ENCODE measurements around the gene SQSTM1. TPM values are rescaled to one million over a fixed set of nuclear protein-coding genes. Genes with fewer than 3 reads are reported as not detected.

SQSTM1 gene
- total RNA-seq, 1 experiment from 2014 or later, result 653 TPM

Small RNAs within 50 kb of the gene (small RNA-seq; reads per million reads assigned to genes)
- 0 to 0.14 reads per million in 2 experiments for gene MIR1229
- gene RF00019, result 0 reads per million in 2 experiments

Other genes with a start within 250 kb of the SQSTM1 start
- gene HNRNPH1, start 197.2 kb upstream of the SQSTM1 start, total RNA-seq (2014; rRNA removed; shearing (Covaris generic)), result 249 and 270 TPM in 2 replicates
- gene CBY3, start 139.9 kb upstream of the SQSTM1 start, total RNA-seq (2014; rRNA removed; shearing (Covaris generic)), result not detected in 2 replicates
- 621 and 714 TPM in 2 replicates for gene CANX, start 121.9 kb upstream of the SQSTM1 start, total RNA-seq (2014; rRNA removed; shearing (Covaris generic))
- gene MAML1, start 88.1 kb upstream of the SQSTM1 start, total RNA-seq (2014; rRNA removed; shearing (Covaris generic)), result 5.1 TPM in 2 replicates
- gene LTC4S, start 26.9 kb upstream of the SQSTM1 start, total RNA-seq (2014; rRNA removed; shearing (Covaris generic)), result not detected in 2 replicates
- gene MGAT4B, start 14.0 kb upstream of the SQSTM1 start, total RNA-seq (2014; rRNA removed; shearing (Covaris generic)), result 87.6 and 90.0 TPM in 2 replicates
- 6.8 and 9.7 TPM in 2 replicates for gene MRNIP, start 37.9 kb downstream of the SQSTM1 start, total RNA-seq (2014; rRNA removed; shearing (Covaris generic))
- gene TBC1D9B, start 87.0 kb downstream of the SQSTM1 start, total RNA-seq (2014; rRNA removed; shearing (Covaris generic)), result 24.4 and 24.7 TPM in 2 replicates

All from SK-MEL-5 (cell line).